HepG2 (cell line): ENCODE results near the gene HNRNPA1. TPM values are rescaled to one million over a fixed set of nuclear protein-coding genes. Genes with fewer than 3 reads are reported as not detected.

Experiments used
- ATAC-seq: fragments of 200-7000 bp; cut with Tn5 transposase; 3 replicates; pipeline ENCODE4 v1.9.1; 2020; ENCODE audit warnings: mild to moderate bottlenecking, moderate library complexity
- BruUV-seq: library from RNA; stranded (reverse); fragments of 400-500 nt; replicated peaks from 2 replicates; lab custom pipeline; 2021; lab: Mats Ljungman, UMichigan
- CTCF ChIA-PET: fragments of 300-600 bp; formaldehyde crosslinking; extraction: SDS; loops from one replicate; lab custom pipeline; 2021; ENCODE audit warnings: low total read pairs, inconsistent platforms, low intra/inter-chr PET ratio; lab: Yijun Ruan, JAX
- POLR2A ChIA-PET: fragments of 350-600 bp; sonication (Branson Sonifier 250); formaldehyde crosslinking; loops from one replicate; lab custom pipeline; 2020; ENCODE audit warnings: antibody characterized with exemption, inconsistent platforms; lab: Yijun Ruan, JAX
- DNase-seq: peaks from one replicate; pipeline ENCODE4 v3.0.0-alpha.2; 2015; ENCODE audit warnings: low spot score
- FAIRE-seq: peaks from 3 replicates; lab custom pipeline; 2011; peaks lifted over from hg19 to GRCh38; lab: Jason Lieb, UNC
- H2AFZ ChIP-seq: one replicate; pipeline ENCODE4 v1.6.1; 2011; ENCODE audit warnings: low read length, inconsistent platforms
- H3K27ac ChIP-seq: fragments of 300-600 bp; 3 replicates; pipeline ENCODE4 v1.8.0; 2011; ENCODE audit warnings: mixed run types, mild to moderate bottlenecking, mixed read lengths, low read length, inconsistent platforms; ENCODE audit not compliant: insufficient read depth; ENCODE audit errors: extremely low read length
- H3K27me3 ChIP-seq, 2 experiments: fragments of 200-600 bp in 1 of 2; 2 replicates in 1 of 2; 3 replicates in 1 of 2; pipeline versions ENCODE4 v1.6.0 to v1.8.0; 2011; ENCODE audit warnings: low read length in 2 of 2, mild to moderate bottlenecking in 2 of 2, moderate library complexity in 2 of 2, inconsistent platforms in 1 of 2; ENCODE audit not compliant: insufficient read depth in 2 of 2, control insufficient read depth in 1 of 2
- H3K36me3 ChIP-seq, 2 experiments: fragments of 200-600 bp in 1 of 2; replicated peaks in 1 of 2; 2 replicates in 1 of 2; 3 replicates in 1 of 2; pipeline versions ENCODE4 v1.5.1 to v1.8.0; 2011; ENCODE audit warnings: low read length in 2 of 2, inconsistent platforms in 1 of 2; ENCODE audit not compliant: insufficient read depth in 2 of 2, control insufficient read depth in 1 of 2
- H3K4me1 ChIP-seq: 2 replicates; pipeline ENCODE4 v1.5.1; 2012; ENCODE audit warnings: low read length, inconsistent platforms; ENCODE audit not compliant: insufficient read depth
- H3K4me2 ChIP-seq: 2 replicates; pipeline ENCODE4 v1.6.0; 2011; ENCODE audit warnings: low read depth, low read length, inconsistent platforms
- H3K4me3 ChIP-seq, 3 experiments: fragments of 200-600 bp in 1 of 3; sonication (generic), shearing (Covaris generic) in 1 of 3; replicated peaks in 1 of 3; 2 replicates each; pipeline ENCODE4 v1.5.1; 2011 to 2016; ENCODE audit warnings: low read length in 3 of 3, inconsistent platforms in 2 of 3, low read depth in 2 of 3, mild to moderate bottlenecking in 2 of 3, control low read depth in 1 of 3, mixed read lengths in 1 of 3; ENCODE audit not compliant: insufficient read depth in 1 of 3
- H3K79me2 ChIP-seq: one replicate; pipeline ENCODE4 v1.6.1; 2011; ENCODE audit warnings: low read length, inconsistent platforms; ENCODE audit not compliant: insufficient read depth
- H3K9ac ChIP-seq: 2 replicates; pipeline ENCODE4 v1.6.0; 2011; ENCODE audit warnings: mild to moderate bottlenecking, low read depth, low read length, inconsistent platforms; ENCODE audit not compliant: insufficient read depth
- H3K9me3 ChIP-seq: 2 replicates; pipeline ENCODE4 v1.5.1; 2012; ENCODE audit warnings: mild to moderate bottlenecking, low read length
- H4K20me1 ChIP-seq: 2 replicates; pipeline ENCODE4 v1.6.0; 2011; ENCODE audit warnings: inconsistent platforms, mild to moderate bottlenecking, low read length, moderate library complexity; ENCODE audit not compliant: insufficient read depth
- AGO2 ChIP-seq: fragments of 200-400 bp; formaldehyde crosslinking; optimal IDR thresholded peaks from 2 replicates; pipeline ENCODE3; 2017; ENCODE audit warnings: mild to moderate bottlenecking, low read depth, low read length, moderate library complexity
- CEBPB ChIP-seq: IDR thresholded peaks from 2 replicates; pipeline ENCODE4 v1.6.1; 2011; ENCODE audit warnings: low read depth, low read length, improper control_type of control experiment, borderline replicate concordance
- HNRNPLL ChIP-seq: fragments of 200-400 bp; formaldehyde crosslinking; IDR thresholded peaks from 2 replicates; pipeline ENCODE4 v1.6.1; 2017; ENCODE audit warnings: mild to moderate bottlenecking, low read depth, low read length; ENCODE audit not compliant: poor library complexity, severe bottlenecking
- SSRP1 ChIP-seq: IDR thresholded peaks from 2 replicates; pipeline ENCODE4 v1.6.1; 2016; ENCODE audit warnings: control low read depth
- ZNF30 ChIP-seq: sonication (generic); formaldehyde crosslinking; IDR thresholded peaks from 2 replicates; pipeline ENCODE4 v1.5.0; 2020; ENCODE audit warnings: mild to moderate bottlenecking, missing genetic modification reagents
- WGBS: methylation state at CpG from one replicate; pipeline ENCODE4 v1.1.6; 2017; ENCODE audit warnings: low lambda C conversion rate; 5-methylcytosine and 5-hydroxymethylcytosine counted together
- in situ Hi-C: cut with HindIII; loops from 2 replicates; pipeline ENCODE4 v1.10.0; 2017; ENCODE audit warnings: low pct_unique_long_range_greater_than_20kb; ENCODE audit not compliant: extremely low pct_ligation_motif_present
- intact Hi-C: fragments of 100-400 bp; cut with micrococcal nuclease; formaldehyde crosslinking; loops from one replicate; pipeline ENCODE4 v1.10.0; 2022; ENCODE audit not compliant: unreplicated experiment
- polyA plus RNA-seq, 8 experiments: library from polyadenylated mRNA; depleted of rRNA in 3 of 8; stranded (reverse) in 7 of 8; unstranded in 1 of 8; fragments of >200 nt; fragmentation: Illumina TruSeq in 4 of 8; extraction: Trizol in 4 of 8; gene quantifications; 2 replicates each; pipeline versions ENCODE4 v1.2.1 to v1.2.3, GENCODE V29; 2011 to 2016; ENCODE audit warnings: low read depth in 4 of 8, missing spikeins in 1 of 8, mixed read lengths in 1 of 8; ENCODE audit not compliant: insufficient read depth in 1 of 8
- total RNA-seq, 5 experiments: library from RNA; depleted of rRNA; stranded (reverse); fragments of >200 nt; fragmentation: Illumina TruSeq; extraction: Trizol; gene quantifications; 2 replicates each; pipeline ENCODE4 v1.2.3, GENCODE V29; 2016; ENCODE audit warnings: low read depth in 1 of 5
- TF ChIP-seq, protein P1 (sequence below): sonication (generic); formaldehyde crosslinking; IDR thresholded peaks from 2 replicates; pipeline ENCODE4 v1.9.0; 2021; ENCODE audit warnings: missing genetic modification reagents, mild to moderate bottlenecking, borderline replicate concordance
- TF ChIP-seq, protein P2 (sequence below): sonication (generic); formaldehyde crosslinking; IDR thresholded peaks from 2 replicates; pipeline ENCODE4 v1.4.0; 2020; ENCODE audit warnings: missing genetic modification reagents
- TF ChIP-seq, protein P3 (sequence below): sonication (generic); formaldehyde crosslinking; IDR thresholded peaks from 2 replicates; pipeline ENCODE4 v1.4.0; 2020; ENCODE audit warnings: missing genetic modification reagents, borderline replicate concordance

Gene HNRNPA1
- total and polyA plus RNA-seq, 2 of the 13 experiments (the other 11 are each of a cell fraction or from before 2014, with no cell fraction given) = 535 to 1,820 TPM

DNA sequence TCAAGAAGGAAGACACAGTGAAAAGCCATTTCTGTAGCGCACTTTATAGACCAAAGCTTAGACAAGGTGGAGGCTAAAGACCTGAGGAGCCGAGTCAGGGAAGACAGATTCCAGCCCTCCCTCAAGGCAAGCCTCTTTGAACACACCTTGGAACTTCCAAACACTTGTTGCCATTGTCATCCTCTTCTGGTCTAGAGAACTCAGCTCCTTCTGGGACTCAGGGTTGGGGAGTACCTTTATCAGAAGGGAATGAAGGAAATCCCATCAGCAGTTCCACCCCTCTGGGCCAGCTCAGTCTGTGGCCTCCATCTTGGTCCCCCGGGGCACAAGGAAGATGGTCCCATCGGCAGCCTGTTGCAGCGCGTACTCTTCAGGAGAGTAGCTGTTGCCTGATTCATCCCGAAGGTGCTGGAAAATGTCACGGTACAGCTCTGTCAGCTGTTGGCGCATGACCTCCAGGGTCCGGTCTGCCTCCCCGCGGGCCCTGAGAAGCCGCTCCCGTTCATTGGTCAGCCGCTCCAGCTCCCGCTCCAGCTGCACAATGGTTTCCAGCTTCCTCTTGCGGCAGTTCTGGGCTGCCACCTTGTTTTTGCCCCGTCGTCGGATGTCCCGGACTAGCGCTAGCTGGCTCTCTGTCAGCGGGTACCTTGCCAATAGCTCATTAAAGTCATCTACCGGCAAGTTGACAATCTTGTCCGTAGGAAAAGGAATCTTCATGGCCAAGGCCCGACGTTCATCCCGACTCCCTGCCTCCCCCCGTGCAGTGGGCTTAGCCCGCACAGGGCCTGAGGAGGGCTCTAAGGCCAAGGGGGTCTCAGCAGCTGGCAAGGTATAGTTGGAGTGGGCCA lies 11.8 kb downstream of the HNRNPA1 start:
- ChIA-PET POLR2A (interaction anchor here (0.8 to 14.6 kb wide), 5 partner anchors 9 to 67 kb away, joined by 3 to 176 read pairs (median 15); partner anchors contain the start of genes CBX5, COPZ1, HNRNPA1 and NFE2), CTCF (interaction anchor here (3.4 kb wide), 1 partner anchor 68 kb away, joined by 27 read pairs; no protein-coding TSS in a partner anchor)
- WGBS = 94% methylated on average over 24 of the region's 30 CpGs
- peaks cover 39% of the 10 kb centered on the region for H3K4me1 ChIP-seq
- H3K4me3 ChIP-seq = no peak overlapping the region
- no peak overlapping the region for H3K9ac ChIP-seq
- peaks cover 13% of the 10 kb centered on the region for H4K20me1 ChIP-seq
- H3K27ac ChIP-seq = no peak overlapping the region
- no peaks in the 10 kb centered on the region for H3K27me3 ChIP-seq
- no peak overlapping the region for H2AFZ ChIP-seq
- intact Hi-C loops (no loop called here), in situ Hi-C loops (no loop called here)
- DNase-seq = no peak
- no TSS peak for BruUV-seq
- no peak overlapping the region for H3K4me2 ChIP-seq
- no peaks in the 10 kb centered on the region for H3K79me2 ChIP-seq
- no peaks in the 10 kb centered on the region for H3K9me3 ChIP-seq
- FAIRE-seq = no peak
- H3K36me3 ChIP-seq = peaks cover 5 to 13% of the 10 kb centered on the region in 2 experiments; a peak in 2 of 5 replicates
- no peak for ATAC-seq
- TF ChIP-seq SSRP1 (CRISPR knock-in tag) = no peak
- no peak for TF ChIP-seq ZNF30 (CRISPR knock-in tag)
- peak; percentile 27 for TF ChIP-seq HNRNPLL
- TF ChIP-seq, protein P1, sequence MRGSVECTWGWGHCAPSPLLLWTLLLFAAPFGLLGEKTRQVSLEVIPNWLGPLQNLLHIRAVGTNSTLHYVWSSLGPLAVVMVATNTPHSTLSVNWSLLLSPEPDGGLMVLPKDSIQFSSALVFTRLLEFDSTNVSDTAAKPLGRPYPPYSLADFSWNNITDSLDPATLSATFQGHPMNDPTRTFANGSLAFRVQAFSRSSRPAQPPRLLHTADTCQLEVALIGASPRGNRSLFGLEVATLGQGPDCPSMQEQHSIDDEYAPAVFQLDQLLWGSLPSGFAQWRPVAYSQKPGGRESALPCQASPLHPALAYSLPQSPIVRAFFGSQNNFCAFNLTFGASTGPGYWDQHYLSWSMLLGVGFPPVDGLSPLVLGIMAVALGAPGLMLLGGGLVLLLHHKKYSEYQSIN (CRISPR knock-in tag) = no peak
- TF ChIP-seq, protein P2, sequence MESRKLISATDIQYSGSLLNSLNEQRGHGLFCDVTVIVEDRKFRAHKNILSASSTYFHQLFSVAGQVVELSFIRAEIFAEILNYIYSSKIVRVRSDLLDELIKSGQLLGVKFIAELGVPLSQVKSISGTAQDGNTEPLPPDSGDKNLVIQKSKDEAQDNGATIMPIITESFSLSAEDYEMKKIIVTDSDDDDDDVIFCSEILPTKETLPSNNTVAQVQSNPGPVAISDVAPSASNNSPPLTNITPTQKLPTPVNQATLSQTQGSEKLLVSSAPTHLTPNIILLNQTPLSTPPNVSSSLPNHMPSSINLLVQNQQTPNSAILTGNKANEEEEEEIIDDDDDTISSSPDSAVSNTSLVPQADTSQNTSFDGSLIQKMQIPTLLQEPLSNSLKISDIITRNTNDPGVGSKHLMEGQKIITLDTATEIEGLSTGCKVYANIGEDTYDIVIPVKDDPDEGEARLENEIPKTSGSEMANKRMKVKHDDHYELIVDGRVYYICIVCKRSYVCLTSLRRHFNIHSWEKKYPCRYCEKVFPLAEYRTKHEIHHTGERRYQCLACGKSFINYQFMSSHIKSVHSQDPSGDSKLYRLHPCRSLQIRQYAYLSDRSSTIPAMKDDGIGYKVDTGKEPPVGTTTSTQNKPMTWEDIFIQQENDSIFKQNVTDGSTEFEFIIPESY = peak; percentile 37; the same call in 1 of the 2 replicates
- TF ChIP-seq AGO2 = peak; percentile 64
- TF ChIP-seq CEBPB = no peak
- TF ChIP-seq, protein P3, sequence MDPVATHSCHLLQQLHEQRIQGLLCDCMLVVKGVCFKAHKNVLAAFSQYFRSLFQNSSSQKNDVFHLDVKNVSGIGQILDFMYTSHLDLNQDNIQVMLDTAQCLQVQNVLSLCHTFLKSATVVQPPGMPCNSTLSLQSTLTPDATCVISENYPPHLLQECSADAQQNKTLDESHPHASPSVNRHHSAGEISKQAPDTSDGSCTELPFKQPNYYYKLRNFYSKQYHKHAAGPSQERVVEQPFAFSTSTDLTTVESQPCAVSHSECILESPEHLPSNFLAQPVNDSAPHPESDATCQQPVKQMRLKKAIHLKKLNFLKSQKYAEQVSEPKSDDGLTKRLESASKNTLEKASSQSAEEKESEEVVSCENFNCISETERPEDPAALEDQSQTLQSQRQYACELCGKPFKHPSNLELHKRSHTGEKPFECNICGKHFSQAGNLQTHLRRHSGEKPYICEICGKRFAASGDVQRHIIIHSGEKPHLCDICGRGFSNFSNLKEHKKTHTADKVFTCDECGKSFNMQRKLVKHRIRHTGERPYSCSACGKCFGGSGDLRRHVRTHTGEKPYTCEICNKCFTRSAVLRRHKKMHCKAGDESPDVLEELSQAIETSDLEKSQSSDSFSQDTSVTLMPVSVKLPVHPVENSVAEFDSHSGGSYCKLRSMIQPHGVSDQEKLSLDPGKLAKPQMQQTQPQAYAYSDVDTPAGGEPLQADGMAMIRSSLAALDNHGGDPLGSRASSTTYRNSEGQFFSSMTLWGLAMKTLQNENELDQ (CRISPR knock-in tag) = no peak
